Body of pancreas (tissue), 4 donors: ENCODE results near the gene ACLY.

ENCODE experiments used
- POLR2A ChIP-seq, 3 donors: fragments of 450-650 bp; IDR thresholded peaks; one replicate each; pipeline ENCODE4 v1.6.1; 2016; ENCODE audit warnings: antibody characterized with exemption in 3 of 3, mild to moderate bottlenecking in 2 of 3
- TF ChIP-seq, protein P1 (sequence below), 7 experiments: fragments of 450-650 bp in 4 of 7; fragments of 200-600 bp in 3 of 7; sonication (generic) in 3 of 7; IDR thresholded peaks; one replicate each; pipeline ENCODE4 v1.5.1; 2016 to 2019; ENCODE audit warnings: antibody characterized with exemption in 7 of 7

DNA sequence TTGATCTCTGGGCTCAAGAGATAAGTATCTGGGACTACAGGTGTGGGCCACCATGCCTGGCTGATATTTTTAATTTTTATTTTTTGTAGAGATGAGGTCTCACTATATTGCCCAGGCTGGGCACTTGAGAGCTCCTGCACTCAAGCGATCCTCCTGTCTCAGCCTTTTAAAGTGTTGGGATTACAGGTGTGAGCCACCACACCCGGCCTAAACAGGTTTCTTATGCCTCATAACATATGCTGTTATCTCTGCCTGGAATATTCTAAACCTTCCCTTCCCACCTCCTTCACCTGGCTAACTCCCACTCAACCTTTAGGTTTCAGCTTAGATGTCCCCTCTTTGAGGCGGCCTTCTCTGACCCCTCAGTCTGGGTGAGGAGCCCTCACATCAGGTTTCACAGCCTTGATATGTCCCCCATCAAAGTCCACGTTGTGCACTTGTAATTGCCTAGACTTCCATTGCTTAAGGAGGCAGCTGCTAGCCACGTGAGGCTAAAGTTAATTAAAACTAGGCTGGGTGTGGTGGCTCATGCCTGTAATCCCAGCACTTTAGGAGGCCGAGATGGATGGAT is 39.2 kb upstream of the ACLY start:
- TF ChIP-seq, protein P1, sequence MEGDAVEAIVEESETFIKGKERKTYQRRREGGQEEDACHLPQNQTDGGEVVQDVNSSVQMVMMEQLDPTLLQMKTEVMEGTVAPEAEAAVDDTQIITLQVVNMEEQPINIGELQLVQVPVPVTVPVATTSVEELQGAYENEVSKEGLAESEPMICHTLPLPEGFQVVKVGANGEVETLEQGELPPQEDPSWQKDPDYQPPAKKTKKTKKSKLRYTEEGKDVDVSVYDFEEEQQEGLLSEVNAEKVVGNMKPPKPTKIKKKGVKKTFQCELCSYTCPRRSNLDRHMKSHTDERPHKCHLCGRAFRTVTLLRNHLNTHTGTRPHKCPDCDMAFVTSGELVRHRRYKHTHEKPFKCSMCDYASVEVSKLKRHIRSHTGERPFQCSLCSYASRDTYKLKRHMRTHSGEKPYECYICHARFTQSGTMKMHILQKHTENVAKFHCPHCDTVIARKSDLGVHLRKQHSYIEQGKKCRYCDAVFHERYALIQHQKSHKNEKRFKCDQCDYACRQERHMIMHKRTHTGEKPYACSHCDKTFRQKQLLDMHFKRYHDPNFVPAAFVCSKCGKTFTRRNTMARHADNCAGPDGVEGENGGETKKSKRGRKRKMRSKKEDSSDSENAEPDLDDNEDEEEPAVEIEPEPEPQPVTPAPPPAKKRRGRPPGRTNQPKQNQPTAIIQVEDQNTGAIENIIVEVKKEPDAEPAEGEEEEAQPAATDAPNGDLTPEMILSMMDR (IDR thresholded peaks at IDR 0.05): no peak
- no peak for TF ChIP-seq POLR2A (IDR thresholded peaks at IDR 0.05)
